Esophagus muscularis mucosa (tissue), 4 donors: Measurements from ENCODE around the gene DCAF10. TPM values are rescaled to one million over a fixed set of nuclear protein-coding genes. Genes with fewer than 3 reads are reported as not detected.

ENCODE experiments used
- DNase-seq: peaks from one replicate; pipeline ENCODE4 v3.0.0-alpha.2; 2017; ENCODE audit errors: extremely low spot score
- H3K27ac ChIP-seq, 4 donors: fragments of 200-600 bp; sonication (generic); replicated peaks in 1 of 4; 1 replicate in 3 of 4; 2 replicates in 1 of 4; pipeline ENCODE4 v1.5.1; 2016 to 2019; ENCODE audit warnings: mild to moderate bottlenecking in 1 of 4
- H3K27me3 ChIP-seq, 4 donors: fragments of 200-600 bp; sonication (generic); one replicate each; pipeline versions ENCODE4 v1.5.1 to v1.6.0; 2016 to 2019
- H3K36me3 ChIP-seq, 4 donors: fragments of 200-600 bp; sonication (generic); one replicate each; pipeline ENCODE4 v1.5.1; 2016 to 2019
- H3K4me1 ChIP-seq, 4 donors: fragments of 200-600 bp; sonication (generic); one replicate each; pipeline ENCODE4 v1.5.1; 2016 to 2019
- H3K4me3 ChIP-seq, 4 donors: fragments of 200-600 bp; sonication (generic); 1 replicate in 2 of 4; 2 replicates in 2 of 4; pipeline ENCODE4 v1.5.1; 2016 to 2019; ENCODE audit warnings: mild to moderate bottlenecking in 4 of 4, moderate library complexity in 1 of 4
- H3K9me3 ChIP-seq, 4 donors: fragments of 200-600 bp; sonication (generic); 1 replicate in 3 of 4; 2 replicates in 1 of 4; pipeline ENCODE4 v1.5.1; 2016 to 2019
- CTCF ChIP-seq, 3 experiments: fragments of 200-600 bp in 2 of 3; fragments of 450-650 bp in 1 of 3; sonication (generic) in 2 of 3; IDR thresholded peaks; one replicate each; pipeline ENCODE4 v1.5.1; 2017 to 2019; ENCODE audit warnings: antibody characterized with exemption in 3 of 3, mild to moderate bottlenecking in 2 of 3, moderate library complexity in 1 of 3
- EP300 ChIP-seq: sonication (generic); formaldehyde crosslinking; IDR thresholded peaks from one replicate; pipeline ENCODE4 v1.6.1; 2017; ENCODE audit warnings: antibody characterized with exemption
- POLR2A ChIP-seq: fragments of 450-650 bp; IDR thresholded peaks from one replicate; pipeline ENCODE4 v1.6.1; 2017; ENCODE audit warnings: antibody characterized with exemption, moderate library complexity, mild to moderate bottlenecking, low read depth
- POLR2AphosphoS5 ChIP-seq, 2 donors: sonication (generic); formaldehyde crosslinking; IDR thresholded peaks; one replicate each; pipeline ENCODE4 v1.6.1; 2017; ENCODE audit warnings: antibody characterized with exemption in 2 of 2
- WGBS: methylation state at CpG from one replicate; pipeline ENCODE4 v1.1.5; 2018; 5-methylcytosine and 5-hydroxymethylcytosine counted together
- intact Hi-C: fragments of 100-400 bp; cut with DNase I; formaldehyde crosslinking; loops from one replicate; pipeline ENCODE4 v1.15.1; 2023
- total RNA-seq, 4 donors: library from RNA; depleted of rRNA; stranded (reverse); fragments of >200 nt; gene quantifications; one replicate each; pipeline versions ENCODE4 v1.1.0 to v1.2.1, GENCODE V29; 2016

Gene DCAF10
- total RNA-seq, 4 donors from 2014 or later = 19.4 to 40.6 (median 36.6) TPM

- H3K27ac ChIP-seq = no peak overlapping the region
These were observed 40.1 kb downstream of the DCAF10 start for GRCh38 chr9:37840560-37841194.

GRCh38 chr9:37852222-37852621 is 51.6 kb downstream of the DCAF10 start:
- TF ChIP-seq POLR2A (no peak), CTCF (IDR thresholded peaks at IDR 0.05) (no peak), POLR2AphosphoS5 (IDR thresholded peaks at IDR 0.05) (no peak), EP300 (no peak)
- 85% methylated on average over 2 of the region's 2 CpGs for WGBS
- H3K27ac ChIP-seq = no peak overlapping the region

More at GRCh38 chr9:37840560-37841194, 40.1 kb downstream of the DCAF10 start:
- Histone ChIP-seq H3K9me3 (no peaks in the 10 kb centered on the region), H3K4me3 (no peak overlapping the region), H3K36me3 (peaks cover 0 to 11% (median 10%) of the 10 kb centered on the region in 4 donors), H3K27me3 (no peaks in the 10 kb centered on the region), H3K4me1 (peaks cover 0 to 6% (median 0%) of the 10 kb centered on the region in 4 donors)
- TF ChIP-seq EP300 = no peak
- no peak for TF ChIP-seq CTCF (IDR thresholded peaks at IDR 0.05)
- no peak for TF ChIP-seq POLR2AphosphoS5 (IDR thresholded peaks at IDR 0.05)
- no peak for TF ChIP-seq POLR2A
- WGBS = 89% methylated on average over 4 of the region's 4 CpGs
- no peak for DNase-seq
- intact Hi-C loops = no loop called here

GRCh38 chr9:37856551-37856950 is 56.0 kb downstream of the DCAF10 start:
- H3K4me3 ChIP-seq = no peak overlapping the region
- TF ChIP-seq POLR2AphosphoS5 (IDR thresholded peaks at IDR 0.05) (no peak), EP300 (no peak), POLR2A (no peak), CTCF (IDR thresholded peaks at IDR 0.05) (no peak)
- H3K27ac ChIP-seq = no peak overlapping the region
- H3K27me3 ChIP-seq = no peaks in the 10 kb centered on the region
- WGBS = 94% methylated on average over 1 of the region's 1 CpG
- DNase-seq = no peak
- intact Hi-C loops = no loop called here
- no peaks in the 10 kb centered on the region for H3K9me3 ChIP-seq
- no peaks in the 10 kb centered on the region for H3K4me1 ChIP-seq
- peaks cover 2 to 60% (median 41%) of the 10 kb centered on the region in 4 donors for H3K36me3 ChIP-seq

More at GRCh38 chr9:37852222-37852621, 51.6 kb downstream of the DCAF10 start:
- intact Hi-C loops = no loop called here
- no peak for DNase-seq
- Histone ChIP-seq H3K9me3 (no peaks in the 10 kb centered on the region), H3K4me3 (no peak overlapping the region), H3K27me3 (no peaks in the 10 kb centered on the region), H3K4me1 (no peaks in the 10 kb centered on the region), H3K36me3 (peaks cover 0 to 20% (median 11%) of the 10 kb centered on the region in 4 donors)

- DNase-seq = no peak
- TF ChIP-seq POLR2AphosphoS5 (IDR thresholded peaks at IDR 0.05) (no peak), EP300 (no peak), POLR2A (no peak), CTCF (IDR thresholded peaks at IDR 0.05) (no peak)
- H3K27me3 ChIP-seq = no peaks in the 10 kb centered on the region
- WGBS = 89% methylated on average over 1 of the region's 1 CpG
- intact Hi-C loops = no loop called here
- no peaks in the 10 kb centered on the region for H3K9me3 ChIP-seq
- H3K36me3 ChIP-seq = peaks cover 5 to 76% (median 54%) of the 10 kb centered on the region in 4 donors
- no peaks in the 10 kb centered on the region for H3K4me1 ChIP-seq
- no peak overlapping the region for H3K4me3 ChIP-seq
- no peak overlapping the region for H3K27ac ChIP-seq
These were observed 58.4 kb downstream of the DCAF10 start for GRCh38 chr9:37859043-37859442.
